ENCODE results near the gene ACP2. TPM values are rescaled to one million over a fixed set of nuclear protein-coding genes. Genes with fewer than 3 reads are reported as not detected.
A peak's percentile ranks its signal among the peaks of the same experiment; 100 is the strongest.

ACP2 gene
- total and polyA plus RNA-seq, 9 of the 15 experiments (the other 6 are each of a cell fraction or from before 2014, with no cell fraction given) = 1.9 to 20.0 (median 11.6) TPM

- TF ChIP-seq CBFA2T3 (IDR thresholded peaks at IDR 0.05) (peak; percentile 61), KDM5B (IDR thresholded peaks at IDR 0.05; ENCODE audit: insufficient replicate concordance, low read depth, low read length) (peak; percentile 28), NBN (IDR thresholded peaks at IDR 0.05; ENCODE audit: low read depth) (0 out of 2 replicates have a peak, but pooled peaks have one; percentile 53), ZEB2 (IDR thresholded peaks at IDR 0.05) (0 out of 2 replicates have a peak, but pooled peaks have one; percentile 16), ZFX (CRISPR knock-in tag; IDR thresholded peaks at IDR 0.05) (peak; percentile 53; the same call in 1 of the 2 replicates), RBBP5 (IDR thresholded peaks at IDR 0.05; ENCODE audit: borderline replicate concordance, insufficient read depth, low read length, poor library complexity, severe bottlenecking) (peak; percentile 38), CTBP1 (IDR thresholded peaks at IDR 0.05; ENCODE audit: borderline replicate concordance) (peak; percentile 18; the same call in 1 of the 2 replicates), CBFA2T2 (conservative IDR thresholded peaks at IDR 0.05) (peak; percentile 20; the same call in 1 of the 2 replicates), DPF2 (IDR thresholded peaks at IDR 0.05) (peak; percentile 36; the same call in 1 of the 2 replicates), MAX (CRISPR knock-in tag; IDR thresholded peaks at IDR 0.05) (0 out of 2 replicates have a peak, but pooled peaks have one; percentile 27), PML (IDR thresholded peaks at IDR 0.05; ENCODE audit: low read length) (peak; percentile 10; the same call in 1 of the 2 replicates), ZNF740 (CRISPR knock-in tag; IDR thresholded peaks at IDR 0.05) (no peak), ZNF740 (tag; IDR thresholded peaks at IDR 0.05) (no peak), ASH1L (IDR thresholded peaks at IDR 0.05; ENCODE audit: borderline replicate concordance, low read depth, partially characterized antibody) (no peak), MEF2A (IDR thresholded peaks at IDR 0.05; ENCODE audit: control insufficient read depth, low read depth, low read length) (peak; percentile 94), VEZF1 (CRISPR knock-in tag; IDR thresholded peaks at IDR 0.05) (peak; percentile 57), MAZ (CRISPR knock-in tag; conservative IDR thresholded peaks at IDR 0.05 in 1 of 2, IDR thresholded peaks at IDR 0.05 in 1 of 2) (peak; percentile 18 to 45; a peak in 1 of 4 replicates), PYGO2 (tag; IDR thresholded peaks at IDR 0.05) (no peak)
Measured at GRCh38 chr11:47271961-47272661, 23.5 kb upstream of the ACP2 start (continued).

Data from K562 (cell line).